GM18873 (cell line): ENCODE data around the gene FABP1.

Experiments
- ATAC-seq: cut with Tn5 transposase; IDR thresholded peaks from one replicate; pipeline ENCODE4 v1.9.1; 2021; ENCODE audit warnings: mild to moderate bottlenecking, moderate library complexity, moderate number of reproducible peaks; ENCODE audit not compliant: unreplicated experiment, low FRiP score

The FABP1 gene

DNA sequence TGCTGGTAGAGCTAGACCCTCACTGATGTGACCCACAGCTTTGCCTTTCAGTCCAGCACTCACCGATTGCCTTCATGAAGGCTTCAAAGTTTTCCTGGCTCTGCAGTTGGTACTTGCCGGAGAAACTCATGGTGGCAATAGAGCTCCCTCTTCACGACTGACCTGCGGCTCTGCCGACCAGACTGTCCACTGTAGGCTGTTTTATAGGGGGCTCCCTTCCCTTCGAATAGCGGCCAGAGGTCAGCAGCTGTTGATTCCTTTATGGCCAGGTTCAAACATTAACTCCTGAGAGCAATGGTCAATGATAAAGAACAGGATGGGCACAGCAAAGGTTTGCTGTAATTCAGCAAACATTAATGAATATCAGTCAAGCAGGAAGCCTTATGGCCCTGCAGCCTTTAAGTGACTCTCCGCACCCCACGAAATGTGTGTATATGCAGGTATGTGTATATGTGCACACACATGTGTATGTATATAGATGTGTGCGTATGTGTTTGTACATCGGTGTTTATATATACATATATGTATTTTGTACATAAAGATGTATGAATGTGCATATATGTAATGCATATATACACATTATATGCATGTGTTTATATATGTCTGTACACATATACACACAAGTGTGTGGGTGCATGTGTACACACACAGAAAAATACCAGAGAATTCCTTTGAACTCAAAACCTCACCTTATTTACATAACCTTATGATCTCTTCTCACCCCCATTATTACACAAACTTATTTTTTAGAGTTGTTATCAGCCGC, at the start of gene FABP1:
FABP1 (minus strand) TSS at position 175 of the 766 bp plus-strand sequence; CDS start at position 130, 45 bp downstream.
- no peak for ATAC-seq

- no peak for ATAC-seq
These were observed 49.7 kb upstream of the FABP1 start for GRCh38 chr2:88177556-88177955.

DNA sequence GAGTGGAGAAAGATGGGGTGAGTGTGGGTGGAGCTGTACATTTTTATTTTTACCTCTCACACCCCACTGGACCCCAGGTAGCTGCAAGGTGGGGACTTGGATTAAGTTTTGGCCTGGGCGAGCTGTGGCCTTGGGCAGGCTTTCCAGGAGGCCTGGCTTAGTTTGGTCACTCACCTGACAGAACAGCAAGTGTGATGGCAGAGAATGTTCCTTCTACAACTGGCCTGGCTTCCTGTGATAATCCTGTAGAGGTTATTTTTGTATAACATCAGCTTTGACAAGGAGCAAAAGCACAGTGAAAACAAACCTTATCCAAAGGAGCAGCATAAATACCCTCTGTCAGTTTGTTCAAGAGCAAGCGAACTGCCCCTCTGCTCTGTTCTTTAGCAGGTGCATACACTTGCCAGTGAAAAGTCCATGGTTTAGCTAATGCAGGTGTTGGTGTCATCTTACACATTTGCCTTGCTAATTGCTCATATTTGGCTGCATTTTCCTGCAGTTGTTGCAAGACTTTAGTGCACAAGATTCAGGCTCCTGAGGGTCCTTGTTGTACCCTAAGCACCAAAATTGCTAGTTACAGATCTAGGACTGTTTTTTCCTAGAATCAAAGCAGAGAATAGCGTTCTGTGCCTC, 48.6 kb upstream of the FABP1 start:
- ATAC-seq = no peak

- ATAC-seq = no peak
These were observed 45.0 kb upstream of the FABP1 start for GRCh38 chr2:88172882-88173281.

DNA sequence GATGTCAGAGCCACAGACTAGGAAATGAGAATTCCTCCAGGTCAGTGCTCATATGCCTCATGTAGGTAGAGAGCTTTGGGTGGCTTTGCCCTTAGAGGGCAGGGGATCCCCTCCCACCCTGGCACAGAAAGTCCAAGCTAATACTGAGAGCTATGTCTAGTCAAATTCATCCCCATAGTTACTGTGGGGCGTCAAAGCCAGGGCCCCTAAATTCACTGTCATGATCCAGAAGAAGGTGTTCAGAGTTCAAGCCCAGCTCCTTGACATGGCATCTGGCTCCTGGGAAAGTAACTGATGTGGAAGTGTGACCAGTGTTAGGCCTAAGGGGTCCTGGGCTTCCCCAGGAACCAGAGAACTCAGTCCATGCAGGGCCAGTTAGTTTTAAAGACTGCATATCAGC, 44.1 kb upstream of the FABP1 start:
- ATAC-seq = no peak

DNA sequence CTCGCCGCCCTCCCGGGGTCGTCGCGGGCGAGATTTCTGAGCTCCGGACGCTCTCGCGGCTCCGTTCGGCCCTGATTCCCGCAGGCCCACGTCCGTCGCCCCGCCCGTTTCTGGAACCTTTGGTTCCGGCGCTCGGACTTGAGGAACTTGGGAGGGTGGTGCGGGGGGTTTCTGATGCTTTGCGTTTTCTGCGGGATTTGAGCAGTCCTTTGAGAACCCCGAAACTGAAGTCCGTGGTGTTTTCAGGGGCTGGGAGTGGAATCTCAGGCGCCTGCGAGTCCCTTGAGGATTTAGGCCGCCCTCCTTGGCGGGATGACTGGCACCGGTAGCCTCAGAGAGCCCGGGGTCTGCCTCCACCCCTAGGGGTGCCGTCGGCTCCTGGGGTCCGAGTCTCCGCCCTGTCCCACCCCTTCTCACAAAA, 42.6 kb upstream of the FABP1 start:
- ATAC-seq = no peak

DNA sequence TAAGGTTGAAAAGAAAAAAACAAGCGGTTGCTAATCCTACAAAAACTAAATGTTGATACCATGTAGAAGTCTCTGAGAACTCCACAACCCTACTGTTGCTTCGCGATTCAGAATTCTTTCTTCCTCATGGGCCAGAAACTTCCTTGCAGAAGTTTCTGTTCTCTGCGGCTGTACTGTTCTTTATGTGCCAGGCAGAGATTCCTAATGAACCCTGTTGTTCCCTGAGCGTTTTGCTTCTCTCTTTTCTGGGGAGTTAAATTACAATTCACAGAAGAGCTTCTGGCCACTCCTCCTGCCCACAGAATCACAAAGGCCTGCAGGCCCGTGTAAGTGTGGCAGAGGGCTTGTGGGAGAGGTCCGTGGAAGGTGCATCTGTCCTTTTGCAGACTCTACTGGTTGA, 40.5 kb upstream of the FABP1 start:
- ATAC-seq = no peak

GRCh38 chr2:88167740-88168139, 39.9 kb upstream of the FABP1 start:
- ATAC-seq = no peak

- no peak for ATAC-seq
These were observed 37.6 kb upstream of the FABP1 start for GRCh38 chr2:88165332-88166003.

DNA sequence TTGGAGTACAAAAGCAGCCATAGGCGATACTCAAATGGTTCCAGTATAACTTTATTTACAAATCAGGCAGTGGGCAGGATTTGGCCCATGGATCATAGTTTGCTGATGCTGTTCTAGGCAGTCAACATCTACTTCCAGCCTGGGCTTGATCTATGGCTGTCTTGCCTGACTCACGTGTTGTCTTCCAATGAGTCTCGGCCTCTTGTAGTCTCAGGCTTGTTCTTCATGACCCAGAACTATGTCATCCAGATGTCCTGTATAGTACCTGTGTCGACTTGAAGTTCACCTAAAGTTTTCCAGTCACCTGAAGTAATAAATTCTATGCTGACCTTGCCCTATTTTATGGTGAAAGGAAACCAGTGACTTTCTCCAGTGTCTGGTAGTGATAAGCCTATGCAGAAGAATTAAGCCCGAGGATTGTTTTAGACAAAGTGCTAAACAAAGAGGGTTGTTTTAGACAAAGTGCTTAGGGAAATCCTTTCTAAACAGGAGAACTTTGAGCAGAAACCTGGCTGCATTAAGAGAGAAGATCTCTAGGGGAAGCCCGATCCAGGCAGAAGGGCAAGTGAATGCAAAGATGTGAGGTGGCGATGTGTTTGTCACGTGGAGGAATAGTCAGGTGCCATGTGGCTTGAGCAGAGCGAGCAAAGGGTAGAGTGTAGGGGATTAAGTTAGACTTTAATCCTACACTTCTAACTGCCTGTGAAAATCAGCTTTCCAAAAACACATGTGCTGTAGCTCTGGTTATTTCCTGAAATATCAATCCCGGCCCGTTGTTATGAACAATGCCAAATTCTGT, 33.8 kb upstream of the FABP1 start:
- ATAC-seq = no peak

DNA sequence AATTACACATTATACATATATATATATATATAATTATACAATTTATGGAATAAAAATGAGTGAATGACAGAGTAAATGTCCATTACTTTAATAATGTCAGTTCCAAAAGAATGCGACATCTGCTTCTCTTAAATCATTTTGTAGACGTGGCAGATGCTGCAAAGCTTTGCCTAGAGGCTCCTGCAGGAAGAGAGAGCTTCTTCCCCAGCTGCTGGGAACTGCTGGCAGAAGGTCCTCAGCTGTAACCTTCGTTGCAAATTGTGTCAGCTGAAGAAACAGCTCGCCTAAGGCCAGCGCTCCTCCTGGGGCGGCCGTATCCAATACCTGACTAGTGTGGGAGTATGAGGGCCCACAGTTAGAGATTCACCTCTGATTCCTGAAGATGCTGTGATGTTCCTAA, 32.7 kb upstream of the FABP1 start:
- ATAC-seq = no peak

- no peak for ATAC-seq
These were observed 32.1 kb upstream of the FABP1 start for GRCh38 chr2:88159955-88160415.

DNA sequence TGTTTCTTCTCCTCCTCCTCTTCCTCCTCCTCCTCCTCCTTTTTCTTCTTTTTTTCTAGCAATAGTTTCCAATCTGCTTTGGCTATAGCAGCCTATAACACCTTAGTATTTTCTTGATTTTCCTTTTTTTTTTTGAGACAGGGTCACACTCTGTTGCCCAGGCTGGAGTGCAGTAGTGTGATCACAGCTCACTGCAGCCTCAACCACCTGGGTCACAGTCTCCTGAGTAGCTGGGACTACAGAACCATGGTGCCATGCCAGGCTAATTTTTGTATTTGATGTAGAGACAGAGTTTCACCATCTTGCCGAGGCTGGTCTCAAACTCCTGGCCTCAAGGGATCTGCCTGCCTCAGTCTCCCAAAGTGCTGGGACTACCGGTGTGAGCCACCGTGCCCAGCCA, 31.6 kb upstream of the FABP1 start:
- ATAC-seq = no peak

- no peak for ATAC-seq
These were observed 21.1 kb upstream of the FABP1 start for GRCh38 chr2:88148929-88149438.

DNA sequence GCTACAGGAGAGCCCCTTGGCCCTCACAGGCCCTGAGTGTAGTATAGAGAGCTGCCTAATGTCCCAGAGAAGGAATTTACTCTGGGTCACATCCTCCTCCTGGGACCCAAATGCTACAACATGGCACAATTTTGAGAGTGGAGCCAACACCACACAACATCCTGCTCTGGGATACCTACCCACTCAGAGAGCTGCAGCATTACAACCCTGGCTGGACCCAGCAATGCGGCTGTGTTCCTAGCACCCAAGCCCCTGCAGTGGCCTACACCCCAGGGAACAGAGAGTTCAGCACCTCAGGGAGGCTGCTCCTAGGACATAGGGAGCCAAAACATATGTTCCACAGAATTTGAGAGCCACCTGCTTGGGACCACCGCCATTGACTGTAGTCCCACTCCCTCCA, 19.3 kb upstream of the FABP1 start:
- ATAC-seq = no peak

- no peak for ATAC-seq
These were observed 18.7 kb upstream of the FABP1 start for GRCh38 chr2:88146590-88146989.

DNA sequence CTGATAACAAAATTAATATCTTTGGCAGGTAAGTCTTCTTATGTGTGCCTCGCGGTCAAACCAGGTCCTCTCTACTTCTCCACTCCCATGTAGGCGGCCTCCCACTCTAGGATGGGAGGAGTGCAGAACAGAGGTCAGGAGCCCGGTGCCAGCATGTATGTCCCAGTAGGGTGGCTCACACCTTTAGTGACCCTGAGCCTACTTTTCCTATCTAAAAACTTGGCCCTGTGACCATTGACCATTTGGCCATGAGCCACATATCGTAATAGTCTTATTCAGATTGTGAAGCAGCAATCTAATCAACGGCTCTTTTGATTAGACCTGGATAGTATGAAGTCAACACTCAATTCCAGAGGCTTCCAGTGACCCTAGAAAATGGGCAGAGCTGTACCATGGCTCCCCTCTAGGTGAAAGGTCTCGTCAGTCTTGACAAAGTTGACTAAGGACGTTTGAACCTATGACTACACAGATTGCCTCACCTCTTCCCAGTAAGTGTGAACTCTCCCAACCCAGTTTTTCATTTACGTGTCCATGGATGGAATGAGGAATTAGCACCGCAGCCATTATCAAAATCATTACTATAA, 17.1 kb upstream of the FABP1 start:
- ATAC-seq = no peak

GRCh38 chr2:88144271-88144670, 16.4 kb upstream of the FABP1 start:
- no peak for ATAC-seq

- ATAC-seq = no peak
These were observed 14.1 kb upstream of the FABP1 start for GRCh38 chr2:88141952-88142351.

- no peak for ATAC-seq
These were observed 11.9 kb upstream of the FABP1 start for GRCh38 chr2:88139804-88140203.
